Activated naive CD4-positive, alpha-beta T cell (primary cell): ENCODE results near the gene TMEM54.

ENCODE experiments used
- DNase-seq, 4 experiments: peaks; one replicate each; lab custom pipeline; 2025; lab: John Stamatoyannopoulos, UW

The TMEM54 gene

DNA sequence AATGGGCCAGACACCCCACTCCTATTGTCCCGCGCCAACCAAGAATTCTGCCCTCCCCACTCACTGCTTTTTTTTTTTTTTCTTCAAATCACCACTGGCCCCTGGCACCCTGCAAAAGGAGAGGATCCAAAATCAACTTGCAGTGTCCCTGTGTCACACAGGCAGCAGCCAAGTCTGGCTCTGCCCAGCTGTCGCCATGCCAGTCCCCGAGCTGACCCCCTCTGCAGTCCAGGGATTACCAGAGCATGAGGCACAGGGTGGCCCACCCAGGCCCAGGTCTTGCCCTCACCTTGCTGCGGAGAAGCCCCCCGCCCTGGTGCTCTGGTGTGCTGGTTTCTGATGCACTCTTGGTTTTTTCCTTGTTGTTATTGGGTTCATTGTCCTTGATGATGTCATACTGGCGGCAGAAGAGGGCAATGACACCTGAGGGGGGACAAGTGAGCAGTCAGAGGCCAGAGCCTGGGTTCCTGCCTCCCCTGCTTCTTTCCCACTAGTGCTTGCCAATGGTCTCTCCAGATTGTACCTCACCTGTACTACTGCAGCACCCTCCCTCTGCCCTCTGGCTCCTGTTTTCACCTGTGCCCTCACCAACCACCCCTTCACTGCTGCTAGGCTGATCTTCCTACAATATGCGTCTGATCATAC lies 36.7 kb downstream of the TMEM54 start:
- no peak for DNase-seq

DNA sequence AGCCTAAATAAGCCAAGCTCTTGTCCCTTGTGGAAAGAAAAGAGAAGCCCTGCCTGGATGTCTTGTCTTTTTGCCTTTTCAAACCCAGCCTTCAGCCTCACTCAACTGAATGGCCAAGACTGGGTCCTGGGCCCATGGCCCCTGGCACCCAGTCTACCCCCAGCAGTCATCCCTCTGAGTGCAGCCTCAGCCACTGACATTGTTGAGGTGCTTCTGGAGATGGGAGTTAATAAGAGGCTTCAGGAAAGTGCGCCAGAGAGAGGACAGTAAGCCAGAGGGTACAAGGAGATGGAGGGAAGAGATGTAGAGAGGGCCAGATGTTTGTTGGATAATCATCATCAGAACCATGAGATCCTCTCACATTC lies 37.3 kb downstream of the TMEM54 start:
- DNase-seq = no peak

- DNase-seq = no peak
Measured at GRCh38 chr1:32863218-32863880, 37.8 kb downstream of the TMEM54 start.

DNA sequence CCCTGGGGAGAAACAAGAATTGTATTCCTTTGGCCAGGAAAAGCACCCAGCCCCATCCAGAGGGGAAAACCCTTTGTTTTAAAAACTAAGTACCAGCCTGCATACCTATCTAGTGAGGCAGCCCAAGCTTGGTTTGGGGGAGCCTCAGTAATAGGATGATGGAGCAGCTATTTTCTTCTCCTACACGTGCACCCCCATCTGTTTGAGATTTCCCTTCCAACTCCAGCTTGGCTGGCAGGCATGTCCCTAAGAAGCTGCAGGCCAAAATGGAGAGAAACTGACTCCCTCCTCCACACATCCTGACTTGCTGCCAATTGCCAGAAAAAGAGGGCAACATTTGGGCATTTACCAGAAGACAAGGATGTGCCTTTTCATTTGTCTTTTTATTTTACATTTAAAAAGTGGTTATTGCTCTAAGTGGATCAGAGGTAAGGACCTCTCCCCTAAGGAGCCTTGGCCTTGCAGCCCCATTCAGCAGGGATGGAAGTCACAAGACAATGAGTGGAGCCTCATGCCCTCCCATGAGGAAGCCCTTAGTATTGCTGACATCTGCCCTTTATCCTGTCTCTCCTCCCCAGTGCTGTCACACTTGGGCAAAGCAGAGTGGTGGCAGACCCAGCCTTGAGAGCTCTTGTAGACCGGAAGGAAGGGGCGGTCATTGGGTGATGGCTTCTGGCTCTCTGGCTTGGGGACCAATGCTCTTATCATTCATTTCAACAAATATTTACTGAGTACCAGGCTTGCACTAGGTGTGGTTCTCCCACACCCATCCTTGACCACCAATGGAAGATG lies 39.1 kb downstream of the TMEM54 start:
- no peak for DNase-seq

DNA sequence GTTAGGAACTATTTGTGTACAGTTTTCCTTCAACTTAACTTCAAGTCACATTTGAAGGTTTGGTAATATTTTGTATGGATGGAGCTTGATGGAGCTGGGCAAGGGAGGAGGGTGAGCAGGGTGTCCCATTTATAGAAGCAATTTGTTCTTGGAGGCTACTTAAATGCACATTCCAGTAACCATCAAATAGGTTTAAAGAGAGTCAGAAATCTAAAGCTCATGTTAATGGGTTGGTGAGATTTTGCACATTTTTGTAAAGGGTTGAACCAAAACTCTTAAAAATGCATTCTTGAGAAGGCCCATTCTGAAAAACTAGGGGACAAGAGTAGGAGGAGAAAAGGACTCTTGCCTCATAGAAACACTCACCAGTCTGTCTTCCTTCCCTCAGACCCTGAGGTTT lies 40.6 kb downstream of the TMEM54 start:
- DNase-seq = no peak

- DNase-seq = no peak
Measured at GRCh38 chr1:32859915-32860314, 41.3 kb downstream of the TMEM54 start.

DNA sequence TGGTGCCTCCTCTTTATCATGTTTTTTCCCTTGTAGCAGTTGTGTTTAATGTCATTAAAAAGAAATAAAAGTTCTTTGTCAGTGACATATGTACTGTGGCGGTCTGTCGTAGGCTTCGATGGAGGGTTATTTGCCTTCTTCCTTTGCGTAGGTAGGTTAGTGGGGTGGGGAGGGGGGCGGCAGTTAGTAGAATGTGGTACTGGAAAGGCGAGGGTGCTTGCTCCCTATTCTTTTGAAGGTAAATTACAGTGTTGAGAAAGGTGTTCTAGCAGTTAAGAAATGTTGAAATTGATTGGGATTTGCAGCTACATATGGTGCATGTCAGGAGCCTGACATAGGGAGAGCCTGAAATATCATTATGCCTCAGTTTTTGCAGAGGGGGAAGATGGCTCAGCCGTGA lies 42.4 kb downstream of the TMEM54 start:
- no peak for DNase-seq

DNA sequence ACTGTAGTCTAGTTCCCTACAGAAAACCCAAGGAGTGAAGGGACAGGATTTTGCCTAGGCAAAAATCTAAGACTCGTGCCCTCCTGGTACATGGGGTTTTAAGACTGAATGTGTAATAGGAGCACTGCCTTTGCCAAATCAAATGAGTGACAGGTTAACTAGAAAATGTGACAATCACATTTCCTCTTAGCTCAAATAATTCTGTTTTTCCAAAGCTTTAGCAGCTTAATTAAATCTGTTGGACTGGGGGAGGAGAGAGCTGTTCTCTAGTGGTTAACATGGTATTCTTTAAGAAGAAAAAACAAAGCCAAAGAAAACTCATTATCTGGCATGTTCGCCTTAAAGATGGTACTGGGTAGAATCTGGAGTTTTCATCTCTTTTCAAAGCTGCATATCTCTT lies 43.1 kb downstream of the TMEM54 start:
- DNase-seq = no peak

- no peak for DNase-seq
Measured at GRCh38 chr1:32855861-32856617, 45.1 kb downstream of the TMEM54 start.

DNA sequence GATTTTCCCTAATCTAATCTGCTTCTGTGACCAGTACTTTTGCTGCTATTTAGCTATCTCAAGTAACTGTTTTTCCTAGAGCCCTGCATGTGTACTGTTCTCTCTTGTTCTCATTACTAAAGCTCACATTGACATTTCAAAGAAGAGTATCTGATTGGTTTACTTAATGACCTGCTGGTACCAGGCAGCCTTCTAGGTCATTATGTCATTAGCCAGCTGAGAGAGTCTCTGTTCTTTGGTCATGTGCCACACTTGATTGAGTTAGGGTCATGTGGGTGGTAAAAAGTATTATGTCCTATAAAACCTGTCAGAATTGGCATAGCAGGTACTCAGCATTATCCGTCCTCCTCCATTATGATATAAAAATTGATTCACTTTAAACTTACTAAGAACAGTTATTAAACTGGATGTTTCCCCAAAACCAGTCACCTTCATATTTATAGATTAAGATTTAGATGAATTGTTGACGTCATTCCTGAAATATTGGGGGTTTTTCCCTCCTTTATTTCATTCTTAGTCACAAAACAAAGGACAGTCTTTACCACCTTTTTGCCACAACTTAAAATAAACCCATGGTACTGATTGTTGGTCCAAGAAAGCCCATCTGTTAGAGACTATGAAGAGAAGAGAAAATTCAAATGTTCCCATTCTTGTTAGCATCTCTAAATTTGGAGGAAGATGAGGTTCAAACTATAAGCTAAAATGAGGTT lies 52.7 kb downstream of the TMEM54 start:
- no peak for DNase-seq
